Activated naive CD4-positive, alpha-beta T cell treated with Interleukin-2 at 50 U/mL for 16 hours (primary cell): ENCODE data around the gene NME7.
"Not testable (repeated sequence)": the region's sequence is repeated elsewhere in the genome, so short reads cannot be mapped to it uniquely, and the experiment has no call there.

Source experiments
- DNase-seq: peaks from one replicate; pipeline ENCODE4 v3.0.0-alpha.2; 2020

NME7 gene

DNA sequence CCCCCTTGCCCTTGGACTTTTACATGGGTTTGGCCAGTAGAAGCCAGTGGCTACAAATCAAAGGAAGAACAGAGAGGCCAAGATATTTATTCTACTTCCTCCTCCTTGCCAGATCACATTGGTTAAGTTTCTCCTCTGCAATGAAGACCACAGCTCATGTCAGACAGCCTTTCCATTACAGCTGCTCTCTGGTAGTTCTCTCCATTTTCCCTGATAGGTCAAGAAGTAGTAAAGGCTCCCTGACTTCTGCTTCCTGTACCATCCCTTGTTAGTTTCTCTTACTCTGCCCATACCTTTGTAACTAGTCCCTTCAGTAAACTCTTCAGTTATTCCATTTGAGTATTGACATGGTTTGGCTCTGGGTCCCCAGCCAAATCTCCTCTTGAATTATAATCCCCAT is 27.8 kb downstream of the NME7 start:
- no peak for DNase-seq

DNA sequence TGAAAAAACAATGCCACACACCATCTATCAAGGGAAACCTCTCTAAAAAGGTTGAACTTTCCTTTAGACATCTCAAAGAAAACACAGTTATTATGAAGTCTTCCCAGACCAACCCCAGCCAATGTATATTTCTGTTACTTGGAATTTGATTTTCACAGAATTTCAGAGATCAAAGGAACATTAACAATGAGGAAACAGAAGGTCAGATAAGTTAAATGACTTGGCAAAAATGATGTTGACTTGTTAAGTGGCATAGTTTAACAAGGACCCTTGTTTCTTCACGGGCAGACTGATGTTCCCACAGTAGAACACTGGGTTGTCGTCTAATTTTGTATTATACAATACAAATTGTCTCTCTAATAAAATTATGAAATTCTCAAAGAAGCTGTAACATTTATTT is 29.0 kb downstream of the NME7 start:
- DNase-seq, result no peak

DNA sequence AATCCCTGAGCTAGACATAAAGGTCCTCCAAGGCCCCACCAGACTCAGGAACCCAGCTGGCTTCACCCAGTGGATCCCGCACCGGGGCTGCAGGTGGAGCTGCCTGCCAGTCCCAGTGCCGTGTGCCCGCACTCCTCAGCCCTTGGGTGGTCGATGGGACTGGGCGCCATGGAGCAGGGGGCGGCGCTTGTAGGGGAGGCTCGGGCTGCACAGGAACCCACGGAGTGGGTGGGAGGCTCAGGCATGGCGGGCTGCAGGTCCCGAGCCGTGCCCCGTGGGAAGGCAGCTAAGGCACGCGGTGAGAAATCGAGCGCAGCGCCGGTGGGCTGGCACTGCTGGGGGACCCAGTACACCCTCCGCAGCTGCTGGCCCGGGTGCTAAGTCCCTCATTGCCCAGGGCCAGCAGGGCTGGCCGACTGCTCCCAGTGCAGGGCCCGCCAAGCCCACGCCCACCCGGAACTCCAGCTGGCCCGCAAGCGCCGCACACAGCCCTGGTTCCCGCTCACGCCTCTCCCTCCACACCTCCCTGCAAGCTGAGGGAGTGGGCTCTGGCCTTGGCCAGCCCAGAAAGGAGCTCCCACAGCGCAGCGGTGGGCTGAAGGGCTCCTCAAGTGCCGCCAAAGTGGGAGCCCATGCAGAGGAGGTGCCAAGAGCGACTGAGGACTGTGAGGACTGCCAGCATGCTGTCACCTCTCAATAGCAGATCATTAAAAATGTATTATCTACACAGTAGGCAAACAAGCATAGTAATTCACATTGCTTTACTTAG is 30.5 kb downstream of the NME7 start:
- not testable (repeated sequence) for DNase-seq

DNA sequence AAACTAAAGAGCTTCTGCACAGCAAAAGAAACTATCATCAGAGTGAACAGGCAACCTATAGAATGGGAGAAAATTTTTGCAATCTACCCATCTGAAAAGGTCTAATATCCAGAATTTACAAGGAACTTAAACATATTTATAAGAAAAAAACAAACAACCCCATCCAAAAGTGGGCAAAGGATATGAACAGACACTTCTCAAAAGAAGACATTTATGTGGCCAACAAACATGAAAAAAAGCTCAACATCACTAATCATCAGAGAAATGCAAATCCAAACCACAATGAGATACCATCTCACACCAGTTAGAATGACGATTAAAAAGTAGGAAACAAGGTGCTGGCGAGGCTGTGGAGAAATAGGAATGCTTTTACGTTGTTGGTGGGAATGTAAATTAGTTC is 32.9 kb downstream of the NME7 start:
- DNase-seq, result not testable (repeated sequence)

GRCh38 chr1:169330927-169331326 is 36.7 kb downstream of the NME7 start:
- DNase-seq, result no peak

GRCh38 chr1:169329383-169329782 is 38.2 kb downstream of the NME7 start:
- no peak for DNase-seq

DNA sequence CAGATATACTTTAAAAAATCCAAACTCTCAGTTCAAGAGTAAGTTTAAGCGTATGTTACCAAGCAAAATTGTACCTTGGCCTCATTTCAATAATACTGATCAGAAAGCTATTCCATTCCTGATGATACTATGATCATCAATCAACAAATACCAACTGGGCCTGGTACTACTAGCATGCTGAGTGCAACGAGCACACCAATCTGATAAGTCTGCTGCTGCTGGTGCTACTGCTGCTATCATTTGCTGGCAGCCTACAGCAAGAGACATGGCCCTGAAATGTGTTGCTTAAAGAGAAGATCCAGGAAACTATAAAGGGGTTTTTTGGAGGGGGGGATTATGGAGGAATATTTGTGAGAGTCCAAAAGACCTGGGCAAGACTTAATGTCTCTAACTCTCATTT is 39.7 kb downstream of the NME7 start:
- no peak for DNase-seq

DNA sequence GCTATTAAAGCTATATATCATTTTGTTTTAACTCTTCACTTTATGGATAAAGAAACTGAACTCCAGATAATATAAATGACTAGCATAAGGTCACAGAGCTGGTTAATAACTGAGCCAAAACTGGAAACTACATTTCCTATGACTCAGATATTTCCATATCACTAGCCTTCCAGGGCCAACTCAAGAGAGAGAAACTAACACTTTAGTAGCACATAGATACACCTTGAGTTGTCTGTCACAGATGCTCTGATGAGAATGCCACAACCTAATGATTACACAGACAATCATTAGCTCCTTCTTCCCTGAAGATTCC is 40.7 kb downstream of the NME7 start:
- no peak for DNase-seq

- DNase-seq, result no peak
Measured at GRCh38 chr1:169326261-169326955, 41.2 kb downstream of the NME7 start.

DNA sequence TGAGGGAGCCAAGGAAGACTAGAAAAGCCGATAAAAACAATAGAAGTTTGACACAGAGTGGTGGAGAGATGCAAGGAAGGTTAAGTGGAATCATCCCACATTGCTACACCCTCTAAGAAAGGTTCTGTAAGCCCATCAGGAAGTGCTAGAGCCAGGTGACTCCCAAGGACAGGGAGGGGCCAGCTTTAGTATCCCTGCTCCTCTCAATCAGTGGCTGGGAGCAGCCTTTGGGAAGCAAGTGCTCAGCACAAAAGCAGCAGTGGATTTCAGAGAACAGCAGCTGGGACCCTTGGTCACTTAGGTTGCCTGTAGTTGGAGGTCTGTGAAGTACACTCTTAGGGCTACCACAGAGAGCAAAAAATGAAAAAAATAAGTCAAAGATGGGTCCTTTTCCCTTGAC is 42.5 kb downstream of the NME7 start:
- DNase-seq, result no peak

DNA sequence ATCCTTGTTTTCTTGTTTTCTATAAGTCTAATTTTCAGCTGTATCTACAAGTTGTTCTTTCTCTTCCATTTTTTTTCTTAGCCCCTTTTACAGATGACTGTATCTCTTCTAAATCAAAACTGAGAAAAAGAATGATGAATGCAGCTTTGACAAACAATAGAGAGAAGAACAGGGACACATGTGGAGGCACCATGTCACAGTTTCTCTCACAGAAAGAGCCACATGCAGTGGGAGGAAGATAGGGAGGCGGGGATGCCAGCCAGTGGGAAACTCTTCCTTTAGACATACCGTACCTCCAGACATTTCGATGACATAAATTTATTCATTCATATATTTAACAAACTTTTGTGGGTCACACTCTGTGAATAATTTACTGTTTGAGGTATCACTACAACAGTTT is 45.5 kb downstream of the NME7 start:
- no peak for DNase-seq

DNA sequence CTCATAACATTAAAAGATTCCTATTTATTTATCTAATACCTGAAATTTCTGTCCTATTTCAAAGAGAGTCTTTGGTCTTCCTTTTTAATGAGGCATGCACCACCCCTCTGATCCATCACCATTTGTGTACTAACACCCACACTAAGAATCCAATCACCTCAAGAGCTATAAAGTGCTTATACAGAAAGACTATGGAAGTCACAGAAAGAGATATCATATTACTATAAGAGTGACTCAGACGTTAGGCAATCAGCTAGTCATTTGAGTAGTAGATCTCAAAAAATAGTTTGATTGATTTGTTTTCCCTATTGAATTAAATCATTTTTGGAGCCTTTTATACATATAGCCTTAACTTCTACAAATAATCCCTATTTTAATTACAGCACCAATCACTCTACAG is 46.1 kb downstream of the NME7 start:
- no peak for DNase-seq

DNA sequence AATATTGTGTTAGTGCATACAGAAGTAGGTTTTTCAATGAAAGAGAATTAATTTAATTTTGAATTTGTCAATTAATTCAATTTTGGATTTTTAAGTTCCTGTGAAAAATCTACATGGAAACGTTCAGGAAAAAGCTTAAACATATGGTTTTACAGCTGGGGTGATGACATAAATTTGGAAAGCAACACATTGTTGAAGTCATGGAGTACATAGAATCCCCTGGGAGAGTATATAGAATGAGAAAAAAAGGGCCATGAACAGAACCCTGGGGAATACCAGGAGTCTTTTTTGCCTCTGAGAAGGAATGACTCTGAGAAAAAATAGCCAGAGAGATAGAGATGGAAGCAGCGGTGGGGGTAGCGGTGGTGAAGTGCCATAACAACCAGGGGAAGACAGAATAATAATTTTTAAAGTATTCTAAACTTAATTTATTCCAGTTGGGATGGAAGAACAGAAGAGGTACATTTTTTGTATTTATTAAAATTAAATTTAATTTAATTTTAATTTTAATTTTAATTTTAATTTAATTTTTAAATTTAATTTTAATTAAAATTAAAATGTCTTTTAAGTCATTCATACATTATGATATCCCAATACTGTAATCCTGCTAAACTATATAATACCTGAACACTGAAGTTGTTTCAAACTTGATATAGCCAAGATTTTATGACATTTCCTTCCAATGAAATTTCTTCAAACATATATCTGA is 48.9 kb downstream of the NME7 start:
- DNase-seq, result no peak

DNA sequence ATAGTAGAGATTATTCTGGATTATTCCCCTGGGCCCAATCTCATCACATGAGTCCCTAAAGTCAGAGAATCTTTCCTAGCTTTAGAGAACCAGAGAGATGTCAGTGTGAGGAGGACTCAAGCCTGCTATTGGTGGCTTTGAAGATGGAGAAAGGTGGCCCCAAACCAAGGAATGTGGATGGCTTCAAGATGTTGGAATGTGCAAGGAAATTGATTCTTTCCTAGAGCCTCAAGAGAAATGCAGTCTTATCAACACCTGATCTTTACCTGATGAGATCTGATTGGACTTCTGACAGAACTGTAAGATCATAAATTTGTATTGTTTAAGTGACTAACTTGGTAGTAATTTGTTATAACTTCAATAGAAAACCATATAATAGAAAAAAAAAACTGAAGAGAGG is 51.0 kb downstream of the NME7 start:
- DNase-seq, result no peak

DNA sequence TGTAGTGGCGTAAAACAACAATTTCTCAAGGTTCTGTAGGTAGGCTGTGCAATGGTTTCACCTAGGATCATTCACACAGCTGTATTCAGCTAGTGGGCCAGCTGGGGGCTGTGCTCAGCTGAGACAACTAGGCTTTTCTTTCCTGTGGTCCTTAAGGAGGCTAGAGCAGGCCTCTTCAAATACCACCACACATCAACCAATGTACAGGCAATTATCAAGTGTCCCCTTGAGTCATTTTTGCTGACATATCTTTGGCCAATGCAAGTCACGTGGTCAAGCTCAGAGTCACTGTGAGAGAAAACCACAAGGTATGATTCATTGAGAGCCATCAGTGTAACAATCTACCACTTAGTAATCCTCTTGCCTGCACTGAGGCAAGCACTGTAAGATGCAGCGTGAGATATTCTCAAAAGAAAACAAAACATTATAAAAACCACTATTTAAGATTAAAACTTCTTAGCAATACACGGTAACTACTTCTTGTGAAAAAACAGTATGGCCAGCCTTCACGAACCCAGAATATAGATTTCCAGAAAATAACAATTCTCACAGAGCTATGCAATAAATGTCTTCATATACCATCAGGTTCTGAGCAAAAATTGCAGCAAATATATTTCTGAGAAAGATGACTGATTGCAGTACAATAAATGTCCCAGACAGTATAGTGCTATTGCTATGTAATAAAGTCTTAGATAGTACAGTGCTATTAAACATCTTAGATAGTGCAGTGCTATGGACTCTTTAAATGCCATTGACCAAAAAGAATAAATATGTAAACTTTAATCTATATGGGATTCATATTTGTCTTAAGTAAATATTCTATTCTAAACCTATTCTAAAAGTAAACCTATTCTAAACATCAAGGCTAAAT is 55.3 kb downstream of the NME7 start:
- DNase-seq, result peak; percentile 40

DNA sequence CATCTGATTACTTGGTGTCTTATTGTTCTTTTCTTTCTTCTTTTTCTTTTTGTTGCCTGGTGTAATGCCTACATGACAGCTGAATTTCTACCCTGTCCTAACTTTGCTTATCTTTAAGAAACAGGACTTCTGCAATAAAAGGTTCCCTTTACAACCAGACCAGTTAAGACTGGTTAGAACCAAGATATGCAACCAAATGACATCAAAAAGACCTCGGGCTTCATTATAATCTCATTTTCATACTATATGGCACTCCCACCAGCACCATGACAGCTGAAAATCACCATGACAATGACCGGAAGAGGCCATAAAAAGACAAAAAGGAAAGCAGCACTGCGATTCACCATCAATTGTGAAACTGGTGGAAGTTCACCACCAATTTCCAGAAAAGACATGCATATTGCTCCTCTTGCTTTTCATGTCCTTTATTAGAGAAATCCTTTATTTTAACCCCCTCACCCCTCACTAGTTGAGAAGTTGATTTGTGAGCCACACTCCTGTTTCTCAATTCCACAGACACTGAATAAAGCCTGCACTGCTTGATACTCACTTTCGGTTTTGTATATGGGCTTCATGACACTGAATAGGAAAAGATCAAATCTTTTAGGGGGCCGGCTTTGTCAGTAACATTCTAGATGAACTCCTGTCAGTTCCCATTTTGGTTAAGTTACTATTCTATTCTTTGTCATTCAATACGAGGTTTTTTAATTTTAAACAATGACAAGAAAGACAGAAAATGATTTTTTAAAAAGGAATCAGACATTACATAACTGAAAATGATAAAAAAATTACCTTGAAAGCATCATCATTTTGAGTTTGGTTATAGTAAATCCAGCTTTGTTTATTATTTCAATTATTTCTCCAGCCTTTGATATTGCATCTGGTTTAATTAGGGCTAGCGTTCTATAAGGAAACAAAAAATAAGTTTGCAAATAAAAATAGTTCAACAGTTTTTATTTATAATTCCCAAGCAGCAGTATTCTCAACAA is 58.1 kb downstream of the NME7 start:
- DNase-seq, result no peak

GRCh38 chr1:169308313-169309039 is 59.1 kb downstream of the NME7 start:
- no peak for DNase-seq

DNA sequence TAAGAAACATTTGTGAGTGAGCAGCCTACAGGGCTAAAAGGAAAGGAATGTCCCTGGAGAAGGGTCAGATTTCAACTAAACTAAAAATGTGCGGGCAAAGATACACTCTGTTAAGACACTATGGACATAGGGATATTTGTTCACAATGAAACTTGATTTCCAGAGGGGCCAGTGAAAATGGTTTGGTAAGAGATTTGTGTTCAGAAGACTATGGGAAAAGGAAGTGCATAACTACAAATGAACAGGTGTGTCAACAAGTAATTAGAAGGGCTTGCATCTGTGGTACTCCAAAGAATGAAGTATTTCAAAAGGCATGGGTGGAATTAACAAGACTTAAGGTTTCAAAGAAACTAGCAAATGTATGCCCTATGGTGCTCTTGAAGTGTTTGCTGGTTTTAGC is 60.4 kb downstream of the NME7 start:
- DNase-seq, result no peak

GRCh38 chr1:169305948-169306347 is 61.6 kb downstream of the NME7 start:
- no peak for DNase-seq

- no peak for DNase-seq
Measured at GRCh38 chr1:169305356-169305755, 62.2 kb downstream of the NME7 start.

DNA sequence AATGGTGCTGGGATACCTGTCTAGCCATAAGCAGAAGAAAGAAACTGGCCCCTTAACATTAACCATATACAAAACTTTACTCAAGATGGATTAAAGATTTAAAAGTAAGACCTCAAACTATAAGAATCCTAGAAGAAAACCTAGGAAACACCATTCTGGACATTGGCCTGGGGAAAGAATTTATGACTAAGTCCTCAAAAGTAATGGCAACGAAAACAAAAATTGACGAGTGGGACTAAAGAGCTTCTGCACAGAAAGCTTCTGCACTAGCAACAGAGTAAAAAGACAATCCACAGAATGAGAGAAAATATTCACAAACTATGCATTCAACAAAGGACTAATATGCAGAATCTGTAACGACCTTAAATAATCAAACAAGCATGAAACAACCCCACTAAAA is 66.7 kb downstream of the NME7 start:
- no peak for DNase-seq
